T-cell (primary cell): ENCODE data around the gene CBFA2T3. TPM values are rescaled to one million over a fixed set of nuclear protein-coding genes. Genes with fewer than 3 reads are reported as not detected.

Experiments
- ATAC-seq, 4 experiments: fragments of 200-7000 bp in 3 of 4; fragments of 150-1000 bp in 1 of 4; cut with Tn5 transposase; replicated peaks in 1 of 4; 1 replicate in 3 of 4; 2 replicates in 1 of 4; pipeline ENCODE4 v1.10.0; 2021; ENCODE audit warnings: moderate library complexity in 3 of 4, mild to moderate bottlenecking in 2 of 4, moderate number of reproducible peaks in 1 of 4
- CTCF ChIA-PET, 2 donors: fragments of 300-600 bp; sonication (Branson Sonifier 250); formaldehyde crosslinking; loops; one replicate each; lab custom pipeline; 2022; ENCODE audit warnings: antibody characterized with exemption in 2 of 2; lab: Charles Lee
- POLR2A ChIA-PET, 2 donors: fragments of 300-600 bp; sonication (Branson Sonifier 250); formaldehyde crosslinking; loops; one replicate each; lab custom pipeline; 2022; ENCODE audit warnings: antibody characterized with exemption in 2 of 2; lab: Charles Lee
- DNase-seq, 35 experiments: peaks; one replicate each; pipeline versions ENCODE4 v3.0.0 to v3.0.0-alpha.2; 2013 to 2023
- H3K27ac ChIP-seq: one replicate; pipeline ENCODE4 v1.5.1; 2013; ENCODE audit warnings: low read length
- H3K27me3 ChIP-seq, 2 experiments: replicated peaks in 1 of 2; 1 replicate in 1 of 2; 2 replicates in 1 of 2; pipeline versions ENCODE4 v1.6.1 to v1.7.0; 2013; ENCODE audit warnings: low read length in 1 of 2, mixed read lengths in 1 of 2; ENCODE audit not compliant: control insufficient read depth in 2 of 2, insufficient read depth in 2 of 2; ENCODE audit errors: extremely low read depth in 1 of 2
- H3K36me3 ChIP-seq, 2 donors: 1 replicate in 1 of 2; 2 replicates in 1 of 2; pipeline versions ENCODE4 v1.6.1 to v1.7.0; 2013; ENCODE audit warnings: low read length in 1 of 2; ENCODE audit not compliant: control insufficient read depth in 2 of 2, insufficient read depth in 1 of 2; ENCODE audit errors: extremely low read depth in 1 of 2
- H3K4me1 ChIP-seq, 2 experiments: 1 replicate in 1 of 2; 2 replicates in 1 of 2; pipeline versions ENCODE4 v1.6.1 to v1.7.0; 2013; ENCODE audit warnings: low read length in 2 of 2, mixed read lengths in 1 of 2; ENCODE audit not compliant: insufficient read depth in 2 of 2, control insufficient read depth in 1 of 2; ENCODE audit errors: extremely low read depth in 1 of 2
- H3K4me3 ChIP-seq, 2 donors: 1 replicate in 1 of 2; 2 replicates in 1 of 2; pipeline versions ENCODE4 v1.5.1 to v1.7.0; 2013; ENCODE audit warnings: mild to moderate bottlenecking in 2 of 2, low read length in 1 of 2, moderate library complexity in 1 of 2; ENCODE audit not compliant: control insufficient read depth in 1 of 2; ENCODE audit errors: extremely low read depth in 1 of 2
- H3K9me3 ChIP-seq: 2 replicates; pipeline ENCODE4 v1.7.0; 2013
- H3K27ac Mint-ChIP-seq, 2 donors: one replicate each; pipeline ENCODE4 v1.8.0; 2020 to 2021; ENCODE audit warnings: mild to moderate bottlenecking in 2 of 2, mixed read lengths in 2 of 2
- H3K27me3 Mint-ChIP-seq, 2 donors: one replicate each; pipeline ENCODE4 v1.8.0; 2021 to 2022; ENCODE audit warnings: mixed read lengths in 2 of 2
- H3K36me3 Mint-ChIP-seq: one replicate; pipeline ENCODE4 v1.8.0; 2021; ENCODE audit warnings: mixed read lengths
- H3K4me1 Mint-ChIP-seq, 3 donors: one replicate each; pipeline ENCODE4 v1.8.0; 2020 to 2022; ENCODE audit warnings: mixed read lengths in 3 of 3, mild to moderate bottlenecking in 1 of 3
- H3K4me3 Mint-ChIP-seq, 3 donors: one replicate each; pipeline ENCODE4 v1.8.0; 2020 to 2022; ENCODE audit warnings: mild to moderate bottlenecking in 3 of 3, mixed read lengths in 3 of 3, moderate library complexity in 3 of 3
- H3K9me3 Mint-ChIP-seq, 3 donors: one replicate each; pipeline ENCODE4 v1.8.0; 2020 to 2022; ENCODE audit warnings: mixed read lengths in 3 of 3
- WGBS: methylation state at CpG from one replicate; pipeline ENCODE4 v1.1.5; 2013; ENCODE audit warnings: missing lambda C conversion rate; ENCODE audit not compliant: insufficient coverage; 5-methylcytosine and 5-hydroxymethylcytosine counted together
- total RNA-seq, 35 experiments: library from RNA in 6 of 35; stranded (reverse) in 6 of 35; fragments of 120-200 nt in 1 of 35; gene quantifications; one replicate each; pipeline versions ENCODE4 v1.2.1 to v1.2.4 and lab custom pipeline; 2013 to 2026

Gene CBFA2T3
- total RNA-seq, 5 donors from 2014 or later (not counting 1 experiment from before 2014, with no cell fraction given): 2.0 to 4.0 (median 2.1) TPM

- Mint-ChIP-seq H3K9me3 (no peaks in the 10 kb centered on the region), H3K4me3 (no peak overlapping the region), H3K36me3 (no peaks in the 10 kb centered on the region), H3K27ac (no peak overlapping the region), H3K27me3 (peaks cover 18 to 27% of the 10 kb centered on the region in 2 donors), H3K4me1 (peaks cover 5 to 22% (median 6%) of the 10 kb centered on the region in 3 donors)
- peaks cover 0 to 17% of the 10 kb centered on the region in 2 experiments for H3K4me1 ChIP-seq
- POLR2A ChIA-PET: no interaction called here
- no peaks in the 10 kb centered on the region for H3K9me3 ChIP-seq
- WGBS: 68% methylated on average over 21 of the region's 31 CpGs
- no peak for ATAC-seq
- CTCF ChIA-PET: no interaction called here
- H3K27me3 ChIP-seq: peaks cover 0 to 86% of the 10 kb centered on the region in 2 experiments
- no peak for DNase-seq
- no peak overlapping the region for H3K4me3 ChIP-seq
- H3K36me3 ChIP-seq: no peaks in the 10 kb centered on the region
- H3K27ac ChIP-seq: no peak overlapping the region
Measured at GRCh38 chr16:88970539-88971065, 6.4 kb downstream of the CBFA2T3 start.

- Mint-ChIP-seq H3K4me1 (peaks cover 5 to 19% (median 6%) of the 10 kb centered on the region in 3 donors), H3K27me3 (peaks cover 14 to 24% of the 10 kb centered on the region in 2 donors), H3K4me3 (no peak overlapping the region), H3K9me3 (no peaks in the 10 kb centered on the region), H3K27ac (no peak overlapping the region), H3K36me3 (no peaks in the 10 kb centered on the region)
- ChIA-PET POLR2A (no interaction called here), CTCF (no interaction called here)
- Histone ChIP-seq H3K27ac (no peak overlapping the region), H3K4me1 (peaks cover 0 to 17% of the 10 kb centered on the region in 2 experiments), H3K9me3 (no peaks in the 10 kb centered on the region), H3K27me3 (peaks cover 0 to 81% of the 10 kb centered on the region in 2 experiments), H3K36me3 (no peaks in the 10 kb centered on the region), H3K4me3 (no peak overlapping the region)
- ATAC-seq (no peak), DNase-seq (no peak)
- 80% methylated on average over 15 of the region's 20 CpGs for WGBS
Measured at GRCh38 chr16:88970050-88970449, 7.0 kb downstream of the CBFA2T3 start.

GRCh38 chr16:88969361-88969831, 7.6 kb downstream of the CBFA2T3 start:
- no peak overlapping the region for H3K27ac ChIP-seq
- ATAC-seq: no peak
- ChIA-PET POLR2A (no interaction called here), CTCF (no interaction called here)
- H3K4me1 ChIP-seq: peaks cover 0 to 17% of the 10 kb centered on the region in 2 experiments
- H3K4me3 ChIP-seq: no peak overlapping the region
- Mint-ChIP-seq H3K9me3 (no peaks in the 10 kb centered on the region), H3K27ac (no peak overlapping the region), H3K4me1 (peaks cover 5 to 17% (median 6%) of the 10 kb centered on the region in 3 donors), H3K4me3 (no peak overlapping the region), H3K36me3 (no peaks in the 10 kb centered on the region), H3K27me3 (peaks cover 14 to 17% of the 10 kb centered on the region in 2 donors)
- H3K9me3 ChIP-seq: no peaks in the 10 kb centered on the region
- no peak for DNase-seq
- H3K27me3 ChIP-seq: peaks cover 0 to 74% of the 10 kb centered on the region in 2 experiments
- WGBS: 73% methylated on average over 7 of the region's 22 CpGs
- H3K36me3 ChIP-seq: no peaks in the 10 kb centered on the region

- Mint-ChIP-seq H3K27me3 (peaks cover 8 to 15% of the 10 kb centered on the region in 2 donors), H3K4me3 (peak overlapping the region in 2 of 3 donors; percentile 28 to 69), H3K27ac (no peak overlapping the region), H3K9me3 (no peaks in the 10 kb centered on the region), H3K4me1 (peaks cover 5 to 16% (median 6%) of the 10 kb centered on the region in 3 donors), H3K36me3 (no peaks in the 10 kb centered on the region)
- H3K4me1 ChIP-seq: peaks cover 0 to 17% of the 10 kb centered on the region in 2 experiments
- peak overlapping the region in 1 of 2 donors; percentile 43 for H3K4me3 ChIP-seq
- CTCF ChIA-PET: no interaction called here
- H3K9me3 ChIP-seq: no peaks in the 10 kb centered on the region
- H3K27ac ChIP-seq: no peak overlapping the region
- DNase-seq (no peak), ATAC-seq (no peak)
- H3K27me3 ChIP-seq: peaks cover 0 to 74% of the 10 kb centered on the region in 2 experiments
- POLR2A ChIA-PET: no interaction called here
- WGBS: 78% methylated on average over 11 of the region's 31 CpGs
- H3K36me3 ChIP-seq: no peaks in the 10 kb centered on the region
Measured at GRCh38 chr16:88968589-88969280, 8.3 kb downstream of the CBFA2T3 start.

GRCh38 chr16:88967830-88968588, 9.0 kb downstream of the CBFA2T3 start:
- H3K4me1 Mint-ChIP-seq: peaks cover 5 to 16% (median 6%) of the 10 kb centered on the region in 3 donors
- no peaks in the 10 kb centered on the region for H3K9me3 Mint-ChIP-seq
- CTCF ChIA-PET: no interaction called here
- 5% methylated on average over 21 of the region's 29 CpGs for WGBS
- Histone ChIP-seq H3K27me3 (peaks cover 0 to 71% of the 10 kb centered on the region in 2 experiments), H3K9me3 (no peaks in the 10 kb centered on the region), H3K27ac (no peak overlapping the region), H3K36me3 (no peaks in the 10 kb centered on the region), H3K4me3 (peak overlapping the region; percentile 43 to 49), H3K4me1 (peaks cover 0 to 17% of the 10 kb centered on the region in 2 experiments)
- POLR2A ChIA-PET: no interaction called here
- peak; percentile 15 to 52 (median 19) for ATAC-seq
- H3K27me3 Mint-ChIP-seq: peaks cover 10 to 12% of the 10 kb centered on the region in 2 donors
- H3K27ac Mint-ChIP-seq: no peak overlapping the region
- peak overlapping the region; percentile 47 to 69 (median 60) for H3K4me3 Mint-ChIP-seq
- peak in 2 of 35 experiments; percentile 23 to 41 for DNase-seq
- no peaks in the 10 kb centered on the region for H3K36me3 Mint-ChIP-seq
